ENCODE results near the gene SRSF11.
"Not testable (repeated sequence)": the region's sequence is repeated elsewhere in the genome, so short reads cannot be mapped to it uniquely, and the experiment has no call there.

Gene SRSF11

GRCh38 chr1:70188522-70188921 lies 32.7 kb upstream of the SRSF11 start:
- Histone ChIP-seq H4K20me1 (ENCODE audit: control insufficient read depth, insufficient read depth, low read depth, low read length) (0 out of 2 replicates have a peak, but pooled peaks cover 5% of the 10 kb centered on the region), H3K9me3 (ENCODE audit: control insufficient read depth, insufficient read depth, low read length) (no peaks in the 10 kb centered on the region), H3K79me2 (ENCODE audit: control insufficient read depth, low read length) (peaks cover 53% of the 10 kb centered on the region), H3K9me2 (replicated peaks; ENCODE audit: control insufficient read depth, low read length) (no peaks in the 10 kb centered on the region), H3F3A (ENCODE audit: control insufficient read depth, insufficient read depth) (no peaks in the 10 kb centered on the region), H3K36me3 (ENCODE audit: control insufficient read depth, low read length) (peaks cover 31% of the 10 kb centered on the region), H3K4me2 (ENCODE audit: low read length) (no peak overlapping the region), H3K27me3 (ENCODE audit: control insufficient read depth, low read length) (no peaks in the 10 kb centered on the region), H3K27ac (ENCODE audit: low read depth, low read length) (no peak overlapping the region), H3K4me3 (ENCODE audit: low read length) (no peak overlapping the region), H3K4me1 (ENCODE audit: control insufficient read depth, low read length) (no peaks in the 10 kb centered on the region)
- no peak for TF ChIP-seq EZH2phosphoT487 (IDR thresholded peaks at IDR 0.05; ENCODE audit: borderline replicate concordance, low read length)
- TF ChIP-seq, protein P1, sequence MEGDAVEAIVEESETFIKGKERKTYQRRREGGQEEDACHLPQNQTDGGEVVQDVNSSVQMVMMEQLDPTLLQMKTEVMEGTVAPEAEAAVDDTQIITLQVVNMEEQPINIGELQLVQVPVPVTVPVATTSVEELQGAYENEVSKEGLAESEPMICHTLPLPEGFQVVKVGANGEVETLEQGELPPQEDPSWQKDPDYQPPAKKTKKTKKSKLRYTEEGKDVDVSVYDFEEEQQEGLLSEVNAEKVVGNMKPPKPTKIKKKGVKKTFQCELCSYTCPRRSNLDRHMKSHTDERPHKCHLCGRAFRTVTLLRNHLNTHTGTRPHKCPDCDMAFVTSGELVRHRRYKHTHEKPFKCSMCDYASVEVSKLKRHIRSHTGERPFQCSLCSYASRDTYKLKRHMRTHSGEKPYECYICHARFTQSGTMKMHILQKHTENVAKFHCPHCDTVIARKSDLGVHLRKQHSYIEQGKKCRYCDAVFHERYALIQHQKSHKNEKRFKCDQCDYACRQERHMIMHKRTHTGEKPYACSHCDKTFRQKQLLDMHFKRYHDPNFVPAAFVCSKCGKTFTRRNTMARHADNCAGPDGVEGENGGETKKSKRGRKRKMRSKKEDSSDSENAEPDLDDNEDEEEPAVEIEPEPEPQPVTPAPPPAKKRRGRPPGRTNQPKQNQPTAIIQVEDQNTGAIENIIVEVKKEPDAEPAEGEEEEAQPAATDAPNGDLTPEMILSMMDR (IDR thresholded peaks at IDR 0.05; ENCODE audit: low read depth, low read length, poor library complexity, severe bottlenecking) = no peak

DNA sequence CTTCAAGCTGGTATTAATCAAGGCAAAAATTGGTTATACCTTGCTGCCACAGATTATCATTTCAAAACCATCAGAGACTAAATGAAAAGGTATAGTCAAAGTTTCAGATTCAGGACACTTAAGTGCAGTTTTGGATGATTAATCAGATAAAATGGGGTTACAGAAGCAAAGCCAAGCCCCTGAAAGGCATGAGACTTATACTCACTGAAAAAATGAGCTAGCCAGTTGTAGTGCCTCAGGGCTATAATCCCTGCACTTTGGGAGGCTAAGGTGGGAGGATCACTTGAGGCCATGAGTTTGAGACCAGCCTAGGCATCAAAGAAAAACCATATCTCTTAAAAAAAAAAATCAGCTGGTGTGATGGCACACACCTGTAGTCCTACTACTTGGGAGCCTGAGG lies 31.0 kb upstream of the SRSF11 start:
- Histone ChIP-seq H3K79me2 (ENCODE audit: control insufficient read depth, low read length) (peaks cover 70% of the 10 kb centered on the region), H3K4me2 (ENCODE audit: low read length) (no peak overlapping the region), H3K4me3 (ENCODE audit: low read length) (no peak overlapping the region), H3K27ac (ENCODE audit: low read depth, low read length) (no peak overlapping the region), H3K27me3 (ENCODE audit: control insufficient read depth, low read length) (no peaks in the 10 kb centered on the region), H3K4me1 (ENCODE audit: control insufficient read depth, low read length) (no peaks in the 10 kb centered on the region), H3K36me3 (ENCODE audit: control insufficient read depth, low read length) (peaks cover 24% of the 10 kb centered on the region), H3K9me2 (replicated peaks; ENCODE audit: control insufficient read depth, low read length) (no peaks in the 10 kb centered on the region), H3K9me3 (ENCODE audit: control insufficient read depth, insufficient read depth, low read length) (no peaks in the 10 kb centered on the region), H4K20me1 (ENCODE audit: control insufficient read depth, insufficient read depth, low read depth, low read length) (0 out of 2 replicates have a peak, but pooled peaks cover 5% of the 10 kb centered on the region), H3F3A (ENCODE audit: control insufficient read depth, insufficient read depth) (no peaks in the 10 kb centered on the region)
- TF ChIP-seq EZH2phosphoT487 (IDR thresholded peaks at IDR 0.05; ENCODE audit: borderline replicate concordance, low read length) = no peak
- TF ChIP-seq, protein P1 (IDR thresholded peaks at IDR 0.05; ENCODE audit: low read depth, low read length, poor library complexity, severe bottlenecking) = no peak

- not testable (repeated sequence) for H3F3A ChIP-seq (ENCODE audit: control insufficient read depth, insufficient read depth); H3K27ac ChIP-seq (ENCODE audit: low read depth, low read length); H3K9me3 ChIP-seq (ENCODE audit: control insufficient read depth, insufficient read depth, low read length); H3K4me3 ChIP-seq (ENCODE audit: low read length); H4K20me1 ChIP-seq (ENCODE audit: control insufficient read depth, insufficient read depth, low read depth, low read length); H3K4me1 ChIP-seq (ENCODE audit: control insufficient read depth, low read length); H3K4me2 ChIP-seq (ENCODE audit: low read length); H3K9me2 ChIP-seq (replicated peaks; ENCODE audit: control insufficient read depth, low read length); H3K27me3 ChIP-seq (ENCODE audit: control insufficient read depth, low read length)
- peaks cover 11% of the 10 kb centered on the region for H3K36me3 ChIP-seq (ENCODE audit: control insufficient read depth, low read length)
- peaks cover 85% of the 10 kb centered on the region for H3K79me2 ChIP-seq (ENCODE audit: control insufficient read depth, low read length)
These were observed 28.7 kb upstream of the SRSF11 start for GRCh38 chr1:70192446-70192845.

- TF ChIP-seq EZH2phosphoT487 (IDR thresholded peaks at IDR 0.05; ENCODE audit: borderline replicate concordance, low read length) = no peak
- TF ChIP-seq, protein P1 (IDR thresholded peaks at IDR 0.05; ENCODE audit: low read depth, low read length, poor library complexity, severe bottlenecking) = no peak
- H3K4me2 ChIP-seq (ENCODE audit: low read length) = no peak overlapping the region
- H3K36me3 ChIP-seq (ENCODE audit: control insufficient read depth, low read length) = peaks cover 7% of the 10 kb centered on the region
- 0 out of 2 replicates have a peak, but pooled peaks cover 5% of the 10 kb centered on the region for H4K20me1 ChIP-seq (ENCODE audit: control insufficient read depth, insufficient read depth, low read depth, low read length)
- no peaks in the 10 kb centered on the region for H3K27me3 ChIP-seq (ENCODE audit: control insufficient read depth, low read length)
- 0 out of 2 replicates have a peak, but pooled peaks cover 5% of the 10 kb centered on the region for H3F3A ChIP-seq (ENCODE audit: control insufficient read depth, insufficient read depth)
- H3K9me2 ChIP-seq (replicated peaks; ENCODE audit: control insufficient read depth, low read length) = no peaks in the 10 kb centered on the region
- H3K27ac ChIP-seq (ENCODE audit: low read depth, low read length) = no peak overlapping the region
- H3K79me2 ChIP-seq (ENCODE audit: control insufficient read depth, low read length) = peaks cover 93% of the 10 kb centered on the region
- H3K9me3 ChIP-seq (ENCODE audit: control insufficient read depth, insufficient read depth, low read length) = no peaks in the 10 kb centered on the region
- H3K4me3 ChIP-seq (ENCODE audit: low read length) = no peak overlapping the region
- no peaks in the 10 kb centered on the region for H3K4me1 ChIP-seq (ENCODE audit: control insufficient read depth, low read length)
These were observed 26.6 kb upstream of the SRSF11 start for GRCh38 chr1:70194601-70195000.

All from DOHH2 (cell line).